Measurements from ENCODE around the gene MAPRE2.

Gene MAPRE2

GRCh38 chr18:35062408-35062807, 21.2 kb downstream of the MAPRE2 start:
- no peak for DNase-seq (ENCODE audit: low read depth in 2 of 2)

DNA sequence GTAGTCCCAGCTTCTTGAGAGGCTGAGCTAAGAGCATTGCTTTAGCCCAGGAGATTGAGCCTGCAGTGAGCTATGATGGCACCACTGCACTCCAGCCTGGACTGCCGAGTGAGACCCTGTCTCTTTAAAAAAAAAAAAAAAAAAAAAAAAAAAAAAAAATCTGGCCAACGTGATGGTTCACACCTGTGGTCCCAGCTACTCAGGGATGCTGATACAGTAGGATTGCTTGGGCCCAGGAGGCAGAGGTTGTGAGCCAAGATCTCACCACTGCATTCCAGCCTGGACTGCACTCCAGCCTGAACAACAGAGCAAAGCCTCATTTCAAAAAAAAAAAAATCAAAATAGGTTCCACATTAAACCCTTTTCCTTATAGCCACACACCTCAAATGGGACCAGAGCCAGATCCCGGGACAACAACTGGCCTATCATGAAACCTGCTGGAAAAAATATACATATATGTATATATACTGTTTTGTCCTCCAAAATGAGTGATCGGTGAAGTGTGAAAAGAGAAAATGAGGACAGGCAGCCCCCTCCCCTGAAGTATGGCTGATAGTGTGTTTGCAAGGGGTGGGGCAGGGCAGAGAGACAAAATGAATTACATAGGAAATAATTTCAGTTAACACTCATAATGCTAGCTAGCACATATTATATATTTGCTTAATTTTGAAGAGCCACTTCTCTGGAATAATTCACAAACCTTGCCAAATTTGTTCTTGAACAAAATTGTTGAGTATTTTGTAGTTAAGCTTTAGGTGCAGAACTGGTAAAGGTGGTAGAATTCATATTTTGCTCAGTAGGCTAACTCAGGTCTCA, 22.9 kb downstream of the MAPRE2 start:
- no peak for DNase-seq (ENCODE audit: low read depth in 2 of 2)

- DNase-seq (ENCODE audit: low read depth in 2 of 2), result no peak
These were observed 26.2 kb downstream of the MAPRE2 start for GRCh38 chr18:35067454-35067853.

DNA sequence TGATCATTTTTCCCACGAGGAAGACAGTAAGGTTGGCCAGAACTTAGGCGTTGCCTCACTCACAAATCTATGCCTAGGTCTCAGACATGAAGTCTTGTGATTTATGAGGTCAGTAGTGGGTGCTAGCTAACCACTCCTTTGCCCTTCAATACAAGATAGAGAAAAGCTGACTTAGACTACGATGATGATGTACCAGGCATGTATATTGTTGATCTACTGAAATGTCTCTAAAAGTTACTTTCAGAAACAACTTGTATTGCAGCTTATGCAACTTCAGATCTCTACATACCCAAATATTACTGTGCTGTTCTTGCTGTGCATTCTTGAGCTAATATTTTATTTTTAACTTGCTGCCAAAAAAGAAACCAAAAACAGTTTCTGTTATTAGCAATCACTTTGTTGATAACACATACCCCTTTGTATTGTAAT, 30.6 kb downstream of the MAPRE2 start:
- no peak for DNase-seq (ENCODE audit: low read depth in 2 of 2)

DNA sequence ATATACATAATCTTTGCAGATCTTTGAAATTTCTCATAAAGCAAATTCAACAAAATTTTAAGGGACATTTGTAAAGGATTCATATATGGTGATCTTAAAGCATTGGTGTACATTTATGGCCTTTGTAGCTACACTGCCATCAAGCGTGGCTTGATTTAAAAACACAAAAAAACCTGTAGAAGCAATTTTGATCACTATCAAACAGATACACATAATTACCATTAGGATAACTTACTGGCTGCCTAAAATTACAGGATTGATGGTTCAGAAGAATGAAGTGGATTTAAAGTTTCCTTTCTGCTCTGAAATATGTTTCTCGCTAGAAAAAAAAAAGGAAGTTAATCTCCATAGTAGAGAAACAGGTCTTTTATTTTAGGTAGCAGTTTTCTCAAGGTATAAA, 31.4 kb downstream of the MAPRE2 start:
- DNase-seq (ENCODE audit: low read depth in 2 of 2), result no peak

DNA sequence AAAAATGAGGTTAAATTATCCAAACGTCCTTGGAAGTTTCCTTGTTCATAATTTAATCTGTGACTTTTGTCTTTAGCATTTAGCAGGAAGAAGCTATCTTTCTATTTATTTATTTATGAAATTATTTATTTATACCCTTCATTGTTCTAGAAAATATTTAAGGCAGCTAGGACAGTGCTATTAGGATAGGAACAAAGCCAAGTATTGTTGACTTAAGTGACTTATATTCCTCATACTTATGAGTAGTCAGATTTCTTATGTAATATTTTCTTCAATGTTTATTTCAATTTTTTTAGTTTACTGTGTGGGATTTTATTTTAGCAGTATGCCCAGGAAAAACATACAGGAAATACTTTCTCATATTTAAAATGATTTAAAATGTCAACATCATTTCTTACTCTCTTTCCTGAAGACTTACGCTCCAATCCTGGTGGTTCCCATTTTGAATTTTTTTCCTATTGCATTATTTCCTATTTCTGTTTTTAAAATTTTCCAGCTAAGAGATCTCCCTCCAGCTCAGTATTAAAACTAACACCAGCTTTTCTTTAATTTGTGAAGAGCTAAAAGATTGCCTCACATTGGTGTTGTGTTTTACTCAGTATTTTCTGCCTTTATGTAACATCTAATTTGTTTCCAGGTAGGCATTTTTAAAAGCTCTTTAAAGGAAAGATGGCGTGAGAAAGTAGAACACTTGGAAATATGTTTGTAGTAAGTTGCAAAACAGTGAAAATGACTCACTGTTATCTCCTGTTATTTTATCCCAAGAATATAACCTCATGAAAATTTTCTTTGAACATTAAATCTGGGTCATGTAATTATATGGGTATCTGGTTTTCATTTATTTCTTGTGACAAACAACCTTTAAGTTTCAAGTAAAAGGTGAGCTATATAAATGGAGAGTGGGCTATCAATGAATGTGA, 32.2 kb downstream of the MAPRE2 start:
- DNase-seq (ENCODE audit: low read depth in 2 of 2), result no peak

GRCh38 chr18:35074581-35074980, 33.4 kb downstream of the MAPRE2 start:
- no peak for DNase-seq (ENCODE audit: low read depth in 2 of 2)

DNA sequence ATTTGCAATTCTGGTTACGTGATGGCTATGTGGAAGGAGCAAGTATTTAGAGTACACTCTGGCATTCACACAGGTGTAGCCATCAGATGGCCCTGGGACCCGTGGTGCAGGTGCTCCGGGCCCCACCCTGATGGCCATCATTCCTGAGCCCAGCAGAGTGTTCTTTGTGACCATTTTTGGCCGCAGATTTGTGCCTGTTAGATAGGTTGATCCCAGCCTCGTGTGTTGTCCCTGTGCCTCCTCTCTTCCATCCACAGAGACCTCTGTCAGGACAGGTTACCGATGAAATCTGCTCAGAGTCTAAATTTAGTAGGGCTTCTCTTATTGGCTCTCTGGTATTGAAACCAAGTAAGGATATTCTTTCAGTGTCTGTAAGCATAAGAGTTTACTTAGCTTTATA, 33.9 kb downstream of the MAPRE2 start:
- DNase-seq (ENCODE audit: low read depth in 2 of 2), result no peak

DNA sequence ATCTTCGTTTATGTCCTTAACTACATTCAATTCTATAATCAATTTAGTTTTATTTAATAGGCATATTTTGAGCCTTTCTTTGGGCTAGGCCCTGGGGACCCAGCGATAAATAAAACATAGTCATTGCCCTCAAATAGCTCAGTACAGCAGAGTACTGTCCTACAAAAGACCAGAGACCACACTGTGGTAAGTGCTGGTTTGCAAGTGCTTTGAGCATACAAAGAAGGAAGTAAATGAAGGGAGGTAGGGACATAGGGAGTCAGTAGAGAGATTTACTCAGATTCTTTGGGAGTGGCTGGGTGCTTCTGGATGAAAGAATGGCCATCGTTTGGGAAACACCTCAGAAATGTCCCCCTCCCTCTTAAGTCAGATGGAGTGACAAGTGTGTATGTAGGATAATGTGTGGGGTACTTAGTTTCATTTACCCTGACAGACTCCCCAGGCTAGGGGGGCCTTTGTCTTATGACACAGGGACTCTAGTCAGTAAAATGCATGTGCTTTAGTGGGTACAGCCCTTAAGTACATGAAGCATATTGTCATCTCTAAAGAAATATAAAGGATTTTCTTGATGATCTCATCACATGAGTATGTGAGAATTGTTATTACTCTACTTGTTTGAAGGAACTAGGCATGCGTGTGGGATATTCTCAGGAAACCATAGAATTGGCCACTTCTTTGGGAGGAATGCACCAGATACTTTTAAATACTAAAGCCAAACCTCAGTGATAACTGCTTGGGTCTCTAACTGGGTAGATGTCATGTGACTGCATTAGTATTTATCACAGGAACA, 35.1 kb downstream of the MAPRE2 start:
- DNase-seq (ENCODE audit: low read depth in 2 of 2), result no peak

DNA sequence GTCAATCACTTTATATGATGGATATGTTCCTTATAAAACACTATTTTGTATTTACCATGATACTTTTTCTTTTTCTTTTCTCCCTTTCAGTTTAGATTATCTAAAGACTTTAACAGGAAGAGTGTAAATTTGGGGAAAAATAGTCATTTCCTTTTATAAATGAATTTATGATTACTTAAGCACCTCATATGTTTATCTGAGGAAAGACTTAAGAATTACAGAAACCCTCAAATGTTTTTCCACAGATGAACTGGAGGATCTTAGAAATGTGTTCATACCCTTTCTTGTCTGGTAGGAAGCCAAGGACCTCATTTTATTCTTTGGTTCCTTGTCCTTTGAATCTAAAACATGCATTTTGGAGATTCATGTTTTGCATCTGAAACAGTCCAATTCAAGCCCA, 36.7 kb downstream of the MAPRE2 start:
- DNase-seq (ENCODE audit: low read depth in 2 of 2), result no peak

DNA sequence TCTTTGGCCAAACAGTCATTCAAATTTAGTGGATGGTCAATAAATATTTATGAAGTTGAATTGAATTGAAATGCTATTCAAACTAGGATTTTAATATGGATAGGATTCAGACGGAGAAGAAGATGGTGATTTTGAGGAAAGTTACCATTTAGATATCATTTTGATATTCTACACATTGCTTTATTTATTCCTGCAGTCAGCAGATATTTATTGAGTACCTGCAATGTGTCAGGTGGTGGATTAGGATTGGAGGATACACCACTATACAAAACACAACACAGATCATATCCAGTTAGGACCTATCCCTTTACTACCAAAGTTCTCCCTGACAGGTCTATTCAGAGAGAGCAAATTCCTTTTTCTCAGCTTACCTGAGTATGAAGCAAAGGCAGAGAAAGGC, 38.8 kb downstream of the MAPRE2 start:
- no peak for DNase-seq (ENCODE audit: low read depth in 2 of 2)

DNA sequence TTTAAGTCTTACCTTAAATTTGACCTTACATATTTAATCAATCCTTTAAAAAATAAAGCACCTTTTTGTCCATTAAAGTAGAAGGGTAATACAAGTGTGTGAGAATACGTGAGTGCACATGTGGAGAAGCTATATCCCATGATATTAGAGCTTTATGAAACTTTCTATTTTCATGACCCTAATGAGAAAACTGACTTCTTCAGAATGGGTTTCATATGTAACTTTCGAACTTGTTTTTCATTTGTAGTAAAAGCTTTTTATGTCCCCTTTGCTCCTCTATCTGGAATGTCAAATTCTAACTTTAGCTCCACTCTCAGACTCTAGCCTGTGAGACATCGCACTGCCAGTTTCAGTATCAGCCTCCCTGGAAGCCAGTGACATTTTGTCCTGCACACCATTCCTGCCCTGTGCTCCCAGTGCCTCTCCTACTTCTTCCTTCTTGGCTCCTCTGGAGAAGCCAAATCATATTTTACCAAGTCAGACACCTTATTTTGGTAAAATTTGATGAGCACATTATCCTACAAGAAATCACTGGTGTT, 42.0 kb downstream of the MAPRE2 start:
- no peak for DNase-seq (ENCODE audit: low read depth in 2 of 2)

GRCh38 chr18:35084494-35085449, 43.6 kb downstream of the MAPRE2 start:
- DNase-seq (ENCODE audit: low read depth in 2 of 2), result no peak

DNA sequence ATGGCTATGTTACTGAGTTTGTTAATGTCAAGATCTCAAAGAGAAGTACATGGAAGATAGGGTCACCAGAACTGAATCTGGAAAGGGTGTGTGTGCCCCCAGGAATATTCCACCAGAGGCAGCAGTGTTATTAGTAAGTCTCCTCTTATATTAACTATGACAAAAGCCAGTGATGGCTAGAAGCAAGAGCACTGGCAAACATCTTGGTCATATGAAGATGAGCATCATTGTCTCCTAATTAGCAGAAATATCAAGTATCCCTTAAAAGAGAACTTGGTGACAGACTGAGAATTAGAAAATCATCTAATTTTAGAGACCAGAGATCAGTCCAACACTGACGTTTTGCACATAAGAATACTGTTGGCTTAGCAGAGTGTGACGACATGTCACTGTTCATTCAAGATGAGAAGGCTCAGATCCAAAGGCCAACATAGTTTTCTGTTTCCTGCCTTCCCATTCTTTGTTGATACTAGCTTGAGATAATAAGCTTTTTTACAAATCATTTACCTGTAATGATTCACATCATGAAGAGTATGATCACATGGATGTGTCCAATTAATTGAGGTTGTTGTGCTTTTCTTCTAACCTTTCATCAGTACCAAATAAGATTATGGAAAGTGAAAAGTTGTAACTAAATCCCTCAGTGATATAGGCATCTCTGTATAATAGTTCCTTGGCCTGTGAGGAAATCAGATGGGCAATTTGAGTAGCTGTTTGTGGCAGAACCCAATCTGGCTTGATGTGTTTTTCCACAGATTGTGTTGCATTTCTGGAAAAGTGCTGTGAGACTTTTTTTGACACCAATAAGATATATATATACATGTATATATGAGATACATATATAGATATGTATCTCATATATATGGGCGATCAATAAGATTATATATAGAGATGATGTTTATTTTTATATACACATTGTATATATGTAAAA, 44.5 kb downstream of the MAPRE2 start:
- DNase-seq (ENCODE audit: low read depth in 2 of 2), result no peak

- DNase-seq (ENCODE audit: low read depth in 2 of 2), result no peak
These were observed 45.5 kb downstream of the MAPRE2 start for GRCh38 chr18:35086704-35087103.

DNA sequence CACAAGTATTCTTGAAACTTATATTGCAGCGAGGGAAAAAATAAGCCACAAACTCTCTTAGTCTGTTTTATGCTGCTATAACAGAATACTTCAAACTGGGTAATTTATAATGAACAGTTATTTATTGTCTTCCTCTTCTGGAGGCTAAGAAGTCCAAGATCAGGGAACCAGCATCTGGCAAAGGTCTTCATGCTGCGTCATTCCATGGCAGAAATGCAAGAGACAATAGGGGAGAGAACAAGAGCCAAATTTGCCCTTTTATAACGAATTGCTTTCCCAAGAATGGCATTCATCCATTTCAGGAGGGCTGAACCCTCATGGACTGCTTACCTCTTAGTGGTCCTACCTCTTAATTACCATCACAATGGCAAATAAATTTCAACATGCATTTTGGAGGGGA, 46.5 kb downstream of the MAPRE2 start:
- DNase-seq (ENCODE audit: low read depth in 2 of 2), result no peak

- no peak for DNase-seq (ENCODE audit: low read depth in 2 of 2)
These were observed 47.7 kb downstream of the MAPRE2 start for GRCh38 chr18:35088921-35089320.

DNA sequence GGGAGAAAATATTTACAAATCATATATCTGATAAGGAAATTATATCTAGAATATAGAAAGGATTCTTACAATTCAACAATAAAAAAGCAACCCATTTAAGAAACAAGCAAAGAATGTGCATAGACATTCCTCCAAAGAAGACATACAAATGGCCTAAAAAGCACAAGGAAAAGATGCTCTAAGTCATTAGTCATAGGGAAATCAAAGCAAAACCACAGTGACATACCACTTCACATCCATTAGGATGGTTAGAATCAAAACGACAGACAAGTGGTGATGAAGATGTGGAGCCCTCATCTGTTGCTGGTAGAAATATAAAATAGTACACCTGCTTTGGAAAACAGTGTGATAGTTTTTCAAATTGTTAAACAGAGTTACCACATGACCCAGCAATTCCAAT, 48.2 kb downstream of the MAPRE2 start:
- DNase-seq (ENCODE audit: low read depth in 2 of 2), result no peak

DNA sequence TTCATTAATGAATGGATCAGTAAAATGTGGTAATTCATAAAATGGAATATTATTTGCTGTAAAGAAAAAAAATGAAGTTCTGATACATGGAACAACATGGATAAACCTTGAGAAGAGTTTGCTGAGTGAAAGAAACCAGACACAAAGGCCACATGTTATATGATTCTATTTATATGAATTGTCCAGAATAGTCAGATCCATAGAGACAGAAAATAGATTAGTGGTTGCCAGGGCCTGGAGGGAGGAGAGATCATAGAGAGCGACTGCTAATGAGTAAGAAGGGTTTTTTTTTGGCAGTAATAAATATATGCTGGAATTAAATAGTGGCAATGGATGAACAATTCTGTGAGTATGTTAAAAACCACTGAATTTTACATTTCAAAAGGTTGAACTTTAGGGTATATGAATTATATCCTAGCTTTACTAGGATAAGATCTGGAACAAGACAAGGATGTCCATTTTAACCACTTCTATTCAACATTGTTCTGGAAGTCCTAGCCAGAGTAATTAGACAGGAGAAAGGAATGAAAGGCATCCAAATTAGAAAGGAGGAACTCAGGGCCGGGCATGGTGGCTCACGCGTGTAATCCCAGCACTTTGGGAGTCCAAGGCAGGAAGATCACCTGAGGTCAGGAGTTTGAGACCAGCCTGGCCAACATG, 48.8 kb downstream of the MAPRE2 start:
- no peak for DNase-seq (ENCODE audit: low read depth in 2 of 2)
